ENCODE data around the gene ZBTB20.

- TF ChIP-seq CTCF (IDR thresholded peaks at IDR 0.05; ENCODE audit: low read length) (no peak), EZH2 (optimal IDR thresholded peaks at IDR 0.05; ENCODE audit: low read depth, low read length) (no peak), EZH2phosphoT487 (IDR thresholded peaks at IDR 0.05; ENCODE audit: low read length) (no peak)
Observed at GRCh38 chr3:115062009-115062408, 85.1 kb downstream of the ZBTB20 start.

Measured in MM.1S (cell line).